ENCODE measurements around the gene ZCCHC12. TPM values are rescaled to one million over a fixed set of nuclear protein-coding genes. Genes with fewer than 3 reads are reported as not detected.

ZCCHC12 gene
- polyA plus RNA-seq, 1 of the 3 experiments (the other 2 are of a cell fraction), result 0.26 TPM

DNA sequence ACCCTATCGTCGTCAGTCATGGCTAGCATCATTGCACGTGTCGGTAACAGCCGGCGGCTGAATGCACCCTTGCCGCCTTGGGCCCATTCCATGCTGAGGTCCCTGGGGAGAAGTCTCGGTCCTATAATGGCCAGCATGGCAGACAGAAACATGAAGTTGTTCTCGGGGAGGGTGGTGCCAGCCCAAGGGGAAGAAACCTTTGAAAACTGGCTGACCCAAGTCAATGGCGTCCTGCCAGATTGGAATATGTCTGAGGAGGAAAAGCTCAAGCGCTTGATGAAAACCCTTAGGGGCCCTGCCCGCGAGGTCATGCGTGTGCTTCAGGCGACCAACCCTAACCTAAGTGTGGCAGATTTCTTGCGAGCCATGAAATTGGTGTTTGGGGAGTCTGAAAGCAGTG, 1.6 kb downstream of the ZCCHC12 start:
- H3K9ac ChIP-seq, result no peak overlapping the region
- DNase-seq, result no peak
- TF ChIP-seq ELF1 (IDR thresholded peaks at IDR 0.05), result no peak
- no peak for TF ChIP-seq ZBTB33 (IDR thresholded peaks at IDR 0.05; ENCODE audit: borderline replicate concordance, low read depth)
- TF ChIP-seq NRF1 (IDR thresholded peaks at IDR 0.05; ENCODE audit: low read depth, low read length), result no peak
- no peak for TF ChIP-seq NFIC (IDR thresholded peaks at IDR 0.05; ENCODE audit: borderline replicate concordance)
- no peak for TF ChIP-seq POLR2AphosphoS5 (IDR thresholded peaks at IDR 0.05; ENCODE audit: low read depth, low read length)
- TF ChIP-seq FOXM1 (IDR thresholded peaks at IDR 0.05; ENCODE audit: low read depth), result no peak
- no peak for TF ChIP-seq EP300 (IDR thresholded peaks at IDR 0.05; ENCODE audit: borderline replicate concordance in 1 of 2, low read depth in 1 of 2, low read length in 1 of 2)
- TF ChIP-seq, protein P1, sequence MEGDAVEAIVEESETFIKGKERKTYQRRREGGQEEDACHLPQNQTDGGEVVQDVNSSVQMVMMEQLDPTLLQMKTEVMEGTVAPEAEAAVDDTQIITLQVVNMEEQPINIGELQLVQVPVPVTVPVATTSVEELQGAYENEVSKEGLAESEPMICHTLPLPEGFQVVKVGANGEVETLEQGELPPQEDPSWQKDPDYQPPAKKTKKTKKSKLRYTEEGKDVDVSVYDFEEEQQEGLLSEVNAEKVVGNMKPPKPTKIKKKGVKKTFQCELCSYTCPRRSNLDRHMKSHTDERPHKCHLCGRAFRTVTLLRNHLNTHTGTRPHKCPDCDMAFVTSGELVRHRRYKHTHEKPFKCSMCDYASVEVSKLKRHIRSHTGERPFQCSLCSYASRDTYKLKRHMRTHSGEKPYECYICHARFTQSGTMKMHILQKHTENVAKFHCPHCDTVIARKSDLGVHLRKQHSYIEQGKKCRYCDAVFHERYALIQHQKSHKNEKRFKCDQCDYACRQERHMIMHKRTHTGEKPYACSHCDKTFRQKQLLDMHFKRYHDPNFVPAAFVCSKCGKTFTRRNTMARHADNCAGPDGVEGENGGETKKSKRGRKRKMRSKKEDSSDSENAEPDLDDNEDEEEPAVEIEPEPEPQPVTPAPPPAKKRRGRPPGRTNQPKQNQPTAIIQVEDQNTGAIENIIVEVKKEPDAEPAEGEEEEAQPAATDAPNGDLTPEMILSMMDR (IDR thresholded peaks at IDR 0.05), result no peak
- TF ChIP-seq EZH2phosphoT487 (IDR thresholded peaks at IDR 0.05; ENCODE audit: borderline replicate concordance, low read depth), result no peak
- TF ChIP-seq, protein P2, sequence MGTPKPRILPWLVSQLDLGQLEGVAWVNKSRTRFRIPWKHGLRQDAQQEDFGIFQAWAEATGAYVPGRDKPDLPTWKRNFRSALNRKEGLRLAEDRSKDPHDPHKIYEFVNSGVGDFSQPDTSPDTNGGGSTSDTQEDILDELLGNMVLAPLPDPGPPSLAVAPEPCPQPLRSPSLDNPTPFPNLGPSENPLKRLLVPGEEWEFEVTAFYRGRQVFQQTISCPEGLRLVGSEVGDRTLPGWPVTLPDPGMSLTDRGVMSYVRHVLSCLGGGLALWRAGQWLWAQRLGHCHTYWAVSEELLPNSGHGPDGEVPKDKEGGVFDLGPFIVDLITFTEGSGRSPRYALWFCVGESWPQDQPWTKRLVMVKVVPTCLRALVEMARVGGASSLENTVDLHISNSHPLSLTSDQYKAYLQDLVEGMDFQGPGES (IDR thresholded peaks at IDR 0.05; ENCODE audit: low read depth, low read length), result no peak
- no peak for TF ChIP-seq TCF12 (IDR thresholded peaks at IDR 0.05)
- no peak for TF ChIP-seq GATA2 (CRISPR knock-in tag; IDR thresholded peaks at IDR 0.05)
- TF ChIP-seq SIN3A (IDR thresholded peaks at IDR 0.05; ENCODE audit: borderline replicate concordance, low read depth, low read length), result no peak
- no peak for TF ChIP-seq CHD2 (IDR thresholded peaks at IDR 0.05; ENCODE audit: low read length, partially characterized antibody)
- no peak for TF ChIP-seq TAF1 (IDR thresholded peaks at IDR 0.05; ENCODE audit: borderline replicate concordance, low read depth, low read length)
- no peak for TF ChIP-seq MEF2A (IDR thresholded peaks at IDR 0.05; ENCODE audit: borderline replicate concordance, low read depth)
- no peak for TF ChIP-seq RXRA (IDR thresholded peaks at IDR 0.05; ENCODE audit: borderline replicate concordance, low read depth)
- H3K4me3 ChIP-seq (ENCODE audit: low read depth in 2 of 2, low read length in 1 of 2), result no peak overlapping the region
- H3F3A ChIP-seq (replicated peaks; ENCODE audit: insufficient read depth), result no peaks in the 10 kb centered on the region
- H3K4me2 ChIP-seq, result no peak overlapping the region
- POLR2A ChIA-PET, result no interaction called here
- no peaks in the 10 kb centered on the region for H3K9me2 ChIP-seq
- no peak overlapping the region for H3K27ac ChIP-seq (ENCODE audit: low read depth in 2 of 2, low read length in 1 of 2)
- WGBS (ENCODE audit: low lambda C conversion rate), result 69% methylated on average over 16 of the region's 16 CpGs
- no peak overlapping the region for H2AFZ ChIP-seq (ENCODE audit: low read depth)
- H3K9me3 ChIP-seq, result no peaks in the 10 kb centered on the region
- no peaks in the 10 kb centered on the region for H3K79me2 ChIP-seq (ENCODE audit: insufficient read depth)
- H3K27me3 ChIP-seq (ENCODE audit: insufficient read depth), result peaks cover 33% of the 10 kb centered on the region
- H4K20me1 ChIP-seq (ENCODE audit: insufficient read depth), result no peaks in the 10 kb centered on the region
- no peaks in the 10 kb centered on the region for H3K36me3 ChIP-seq (replicated peaks in 1 of 2; ENCODE audit: control insufficient read depth in 1 of 2, insufficient read depth in 2 of 2, low read length in 1 of 2)
- H3K4me1 ChIP-seq (ENCODE audit: control insufficient read depth in 1 of 2, insufficient read depth in 2 of 2, low read depth in 1 of 2, low read length in 1 of 2), result no peaks in the 10 kb centered on the region; a peak in 1 of 4 replicates
- CTCF ChIA-PET, result interaction anchor here (0.7 to 2.2 kb wide), 6 partner anchors 8 to 23 kb away, joined by 3 to 11 read pairs (median 4); no protein-coding TSS in a partner anchor

Data from SK-N-SH (cell line).